HepG2 (cell line): ENCODE measurements around the gene FOXL3.

ENCODE experiments used
- CREB1 ChIP-seq, 2 experiments: fragments of 450-650 bp in 1 of 2; IDR thresholded peaks; 2 replicates each; pipeline ENCODE4 v1.6.1; 2016 to 2017; ENCODE audit warnings: control low read depth in 1 of 2, mild to moderate bottlenecking in 1 of 2, missing compliant biosample characterization in 1 of 2, missing genetic modification characterization in 1 of 2
- HNF4G ChIP-seq, 2 experiments: sonication (generic) in 1 of 2; formaldehyde crosslinking in 1 of 2; IDR thresholded peaks; 2 replicates each; pipeline versions ENCODE4 v1.4.0 to v1.6.1; 2011 to 2020; ENCODE audit warnings: borderline replicate concordance in 2 of 2, low read depth in 2 of 2, mild to moderate bottlenecking in 2 of 2, low read length in 1 of 2, missing genetic modification reagents in 1 of 2, moderate library complexity in 1 of 2
- NFRKB ChIP-seq: fragments of 450-650 bp; IDR thresholded peaks from 2 replicates; pipeline ENCODE4 v1.6.1; 2017
- ZNF790 ChIP-seq: sonication (generic); formaldehyde crosslinking; IDR thresholded peaks from 2 replicates; pipeline ENCODE4 v1.8.0; 2022; ENCODE audit warnings: missing genetic modification reagents, mild to moderate bottlenecking, borderline replicate concordance
- ZSCAN9 ChIP-seq: IDR thresholded peaks from 2 replicates; pipeline ENCODE4 v1.6.1; 2016; ENCODE audit warnings: borderline replicate concordance
- TF ChIP-seq, protein P1 (sequence below): sonication (generic); formaldehyde crosslinking; IDR thresholded peaks from 2 replicates; pipeline ENCODE4 v1.5.0; 2020; ENCODE audit warnings: mild to moderate bottlenecking, missing genetic modification reagents, moderate library complexity

- TF ChIP-seq HNF4G (IDR thresholded peaks at IDR 0.05; ENCODE audit: borderline replicate concordance, low read depth, low read length) (no peak), HNF4G (CRISPR knock-in tag; IDR thresholded peaks at IDR 0.05; ENCODE audit: borderline replicate concordance, low read depth) (no peak), ZSCAN9 (CRISPR knock-in tag) (no peak), CREB1 (IDR thresholded peaks at IDR 0.05) (no peak), CREB1 (CRISPR knock-in tag; IDR thresholded peaks at IDR 0.05) (no peak), ZNF790 (CRISPR knock-in tag) (no peak), NFRKB (no peak)
- TF ChIP-seq, protein P1, sequence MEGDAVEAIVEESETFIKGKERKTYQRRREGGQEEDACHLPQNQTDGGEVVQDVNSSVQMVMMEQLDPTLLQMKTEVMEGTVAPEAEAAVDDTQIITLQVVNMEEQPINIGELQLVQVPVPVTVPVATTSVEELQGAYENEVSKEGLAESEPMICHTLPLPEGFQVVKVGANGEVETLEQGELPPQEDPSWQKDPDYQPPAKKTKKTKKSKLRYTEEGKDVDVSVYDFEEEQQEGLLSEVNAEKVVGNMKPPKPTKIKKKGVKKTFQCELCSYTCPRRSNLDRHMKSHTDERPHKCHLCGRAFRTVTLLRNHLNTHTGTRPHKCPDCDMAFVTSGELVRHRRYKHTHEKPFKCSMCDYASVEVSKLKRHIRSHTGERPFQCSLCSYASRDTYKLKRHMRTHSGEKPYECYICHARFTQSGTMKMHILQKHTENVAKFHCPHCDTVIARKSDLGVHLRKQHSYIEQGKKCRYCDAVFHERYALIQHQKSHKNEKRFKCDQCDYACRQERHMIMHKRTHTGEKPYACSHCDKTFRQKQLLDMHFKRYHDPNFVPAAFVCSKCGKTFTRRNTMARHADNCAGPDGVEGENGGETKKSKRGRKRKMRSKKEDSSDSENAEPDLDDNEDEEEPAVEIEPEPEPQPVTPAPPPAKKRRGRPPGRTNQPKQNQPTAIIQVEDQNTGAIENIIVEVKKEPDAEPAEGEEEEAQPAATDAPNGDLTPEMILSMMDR (CRISPR knock-in tag) = no peak
Observed at GRCh38 chr7:317643-318405, 27.9 kb downstream of the FOXL3 start.
